ENCODE data around the gene LORICRIN. TPM values are rescaled to one million over a fixed set of nuclear protein-coding genes. Genes with fewer than 3 reads are reported as not detected.

Gene LORICRIN
- total RNA-seq, 2 donors from 2014 or later, result not detected

DNA sequence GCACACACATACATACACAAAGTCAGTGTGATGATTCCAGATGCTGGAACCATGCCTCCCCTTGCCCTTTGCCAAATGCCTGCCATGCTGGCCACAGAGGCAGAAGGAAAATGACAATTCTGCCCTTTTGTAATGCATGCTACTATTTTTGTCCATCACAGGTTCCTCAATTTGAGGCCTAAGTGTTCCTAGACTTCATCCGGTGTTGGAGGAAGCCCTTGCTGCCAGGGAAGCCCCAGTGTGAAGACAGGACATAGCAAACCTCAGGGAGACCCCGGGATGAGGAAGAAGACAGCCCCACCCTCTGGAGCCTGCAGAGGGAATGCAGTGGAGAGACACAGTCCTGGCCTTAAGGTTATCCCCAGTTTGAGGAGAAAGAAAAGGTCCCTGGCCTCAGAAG lies 27.7 kb upstream of the LORICRIN start:
- TF ChIP-seq, protein P1, sequence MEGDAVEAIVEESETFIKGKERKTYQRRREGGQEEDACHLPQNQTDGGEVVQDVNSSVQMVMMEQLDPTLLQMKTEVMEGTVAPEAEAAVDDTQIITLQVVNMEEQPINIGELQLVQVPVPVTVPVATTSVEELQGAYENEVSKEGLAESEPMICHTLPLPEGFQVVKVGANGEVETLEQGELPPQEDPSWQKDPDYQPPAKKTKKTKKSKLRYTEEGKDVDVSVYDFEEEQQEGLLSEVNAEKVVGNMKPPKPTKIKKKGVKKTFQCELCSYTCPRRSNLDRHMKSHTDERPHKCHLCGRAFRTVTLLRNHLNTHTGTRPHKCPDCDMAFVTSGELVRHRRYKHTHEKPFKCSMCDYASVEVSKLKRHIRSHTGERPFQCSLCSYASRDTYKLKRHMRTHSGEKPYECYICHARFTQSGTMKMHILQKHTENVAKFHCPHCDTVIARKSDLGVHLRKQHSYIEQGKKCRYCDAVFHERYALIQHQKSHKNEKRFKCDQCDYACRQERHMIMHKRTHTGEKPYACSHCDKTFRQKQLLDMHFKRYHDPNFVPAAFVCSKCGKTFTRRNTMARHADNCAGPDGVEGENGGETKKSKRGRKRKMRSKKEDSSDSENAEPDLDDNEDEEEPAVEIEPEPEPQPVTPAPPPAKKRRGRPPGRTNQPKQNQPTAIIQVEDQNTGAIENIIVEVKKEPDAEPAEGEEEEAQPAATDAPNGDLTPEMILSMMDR (conservative IDR thresholded peaks at IDR 0.05), result no peak

DNA sequence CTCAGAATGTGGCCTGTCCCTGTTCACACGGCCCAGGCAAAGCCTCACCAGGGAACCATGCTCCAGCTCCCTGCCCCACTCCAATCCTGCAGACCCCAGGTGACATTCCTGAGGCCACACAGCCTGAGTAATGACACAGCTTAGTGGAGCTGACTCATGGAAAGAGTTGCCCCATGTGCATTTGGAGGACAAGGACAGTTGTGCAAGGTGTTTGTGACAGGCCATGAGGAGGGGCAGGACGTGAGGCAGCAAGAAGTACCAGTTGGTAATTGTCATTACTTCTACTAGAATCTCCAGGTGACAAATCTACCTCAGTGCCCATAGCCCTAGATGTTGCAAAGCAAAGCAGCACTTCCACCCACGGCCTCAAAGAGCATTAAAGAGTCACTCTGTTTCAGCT lies 26.9 kb upstream of the LORICRIN start:
- no peaks in the 10 kb centered on the region for H3K36me3 ChIP-seq (ENCODE audit: control insufficient read depth, insufficient read depth, low read length)
- no peaks in the 10 kb centered on the region for H3K27me3 ChIP-seq (ENCODE audit: control insufficient read depth, insufficient read depth, low read length, poor library complexity, severe bottlenecking)
- no peak for DNase-seq
- Mint-ChIP-seq H3K9me3 (no peaks in the 10 kb centered on the region), H3K27ac (no peak overlapping the region), H3K4me1 (peaks cover 6% of the 10 kb centered on the region), H3K4me3 (no peak overlapping the region), H3K36me3 (ENCODE audit: low read depth) (no peaks in the 10 kb centered on the region), H3K27me3 (ENCODE audit: insufficient read depth) (peaks cover 4% of the 10 kb centered on the region)
- no peak overlapping the region for H3K4me3 ChIP-seq (ENCODE audit: low read length)
- H3K27ac ChIP-seq (ENCODE audit: low read depth, low read length), result no peak overlapping the region
- TF ChIP-seq, protein P1 (conservative IDR thresholded peaks at IDR 0.05), result no peak
- 74 to 88% methylated on average over 2 to 3 of the region's 3 CpGs for WGBS, 2 experiments (ENCODE audit: insufficient coverage in 1 of 2, insufficient read length in 1 of 2)
- no peaks in the 10 kb centered on the region for H3K9me3 ChIP-seq (ENCODE audit: control insufficient read depth, low read length)
- H3K9ac ChIP-seq (ENCODE audit: extremely low read depth, low read length, poor library complexity, severe bottlenecking), result no peak overlapping the region
- H3K4me1 ChIP-seq (ENCODE audit: control insufficient read depth, insufficient read depth, low read length), result no peaks in the 10 kb centered on the region

More for the DNA sequence above, 27.7 kb upstream of the LORICRIN start:
- Mint-ChIP-seq H3K9me3 (no peaks in the 10 kb centered on the region), H3K27me3 (ENCODE audit: insufficient read depth) (peaks cover 4% of the 10 kb centered on the region), H3K4me3 (no peak overlapping the region), H3K36me3 (ENCODE audit: low read depth) (no peaks in the 10 kb centered on the region), H3K27ac (no peak overlapping the region), H3K4me1 (peaks cover 6% of the 10 kb centered on the region)
- WGBS, 2 experiments (ENCODE audit: insufficient coverage in 1 of 2, insufficient read length in 1 of 2), result 72 to 94% methylated on average over 2 of the region's 2 CpGs
- Histone ChIP-seq H3K27ac (ENCODE audit: low read depth, low read length) (no peak overlapping the region), H3K4me3 (ENCODE audit: low read length) (no peak overlapping the region), H3K4me1 (ENCODE audit: control insufficient read depth, insufficient read depth, low read length) (no peaks in the 10 kb centered on the region), H3K9me3 (ENCODE audit: control insufficient read depth, low read length) (no peaks in the 10 kb centered on the region), H3K27me3 (ENCODE audit: control insufficient read depth, insufficient read depth, low read length, poor library complexity, severe bottlenecking) (no peaks in the 10 kb centered on the region), H3K36me3 (ENCODE audit: control insufficient read depth, insufficient read depth, low read length) (no peaks in the 10 kb centered on the region), H3K9ac (ENCODE audit: extremely low read depth, low read length, poor library complexity, severe bottlenecking) (no peak overlapping the region)
- DNase-seq, result no peak

DNA sequence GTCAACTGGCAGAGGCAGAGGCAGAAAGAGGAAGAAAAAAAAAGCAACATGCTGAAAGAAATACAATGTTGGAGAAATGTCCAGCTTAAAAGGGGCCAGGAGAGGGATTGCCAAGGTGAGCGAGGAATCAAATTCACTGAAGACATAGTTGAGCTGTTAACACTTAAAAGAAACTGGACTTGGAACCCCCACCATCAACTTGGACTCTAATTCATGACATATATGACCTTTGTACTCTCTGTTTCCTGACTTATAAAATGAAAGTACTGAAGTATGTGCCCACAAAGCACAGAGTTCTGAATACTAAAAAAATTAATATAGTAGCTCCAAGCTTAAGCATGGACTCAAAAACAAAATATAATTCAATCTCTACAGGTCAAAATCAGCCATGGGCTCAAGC lies 26.0 kb upstream of the LORICRIN start:
- 89 to 100% methylated on average over 1 of the region's 1 CpG for WGBS, 2 experiments (ENCODE audit: insufficient coverage in 1 of 2, insufficient read length in 1 of 2)
- Mint-ChIP-seq H3K4me1 (peaks cover 6% of the 10 kb centered on the region), H3K9me3 (no peaks in the 10 kb centered on the region), H3K27ac (no peak overlapping the region), H3K36me3 (ENCODE audit: low read depth) (no peaks in the 10 kb centered on the region), H3K4me3 (no peak overlapping the region), H3K27me3 (ENCODE audit: insufficient read depth) (peaks cover 5% of the 10 kb centered on the region)
- TF ChIP-seq, protein P1 (conservative IDR thresholded peaks at IDR 0.05), result no peak
- H3K4me3 ChIP-seq (ENCODE audit: low read length), result no peak overlapping the region
- no peak overlapping the region for H3K9ac ChIP-seq (ENCODE audit: extremely low read depth, low read length, poor library complexity, severe bottlenecking)
- no peaks in the 10 kb centered on the region for H3K9me3 ChIP-seq (ENCODE audit: control insufficient read depth, low read length)
- no peaks in the 10 kb centered on the region for H3K4me1 ChIP-seq (ENCODE audit: control insufficient read depth, insufficient read depth, low read length)
- no peaks in the 10 kb centered on the region for H3K36me3 ChIP-seq (ENCODE audit: control insufficient read depth, insufficient read depth, low read length)
- no peaks in the 10 kb centered on the region for H3K27me3 ChIP-seq (ENCODE audit: control insufficient read depth, insufficient read depth, low read length, poor library complexity, severe bottlenecking)
- H3K27ac ChIP-seq (ENCODE audit: low read depth, low read length), result no peak overlapping the region
- no peak for DNase-seq
